GM20000 (cell line): Measurements from ENCODE around the gene TCF15.

ENCODE experiments used
- DNase-seq: peaks from one replicate; pipeline ENCODE4 v3.0.0; 2012; ENCODE audit warnings: low spot score
- TF ChIP-seq, protein P1 (sequence below): IDR thresholded peaks from 2 replicates; pipeline ENCODE4 v1.5.1; 2012; ENCODE audit warnings: mild to moderate bottlenecking, control low read depth; ENCODE audit errors: extremely low read depth, missing control alignments

Gene TCF15

GRCh38 chr20:605237-605636 lies 4.9 kb downstream of the TCF15 start:
- no peak for DNase-seq
- TF ChIP-seq, protein P1, sequence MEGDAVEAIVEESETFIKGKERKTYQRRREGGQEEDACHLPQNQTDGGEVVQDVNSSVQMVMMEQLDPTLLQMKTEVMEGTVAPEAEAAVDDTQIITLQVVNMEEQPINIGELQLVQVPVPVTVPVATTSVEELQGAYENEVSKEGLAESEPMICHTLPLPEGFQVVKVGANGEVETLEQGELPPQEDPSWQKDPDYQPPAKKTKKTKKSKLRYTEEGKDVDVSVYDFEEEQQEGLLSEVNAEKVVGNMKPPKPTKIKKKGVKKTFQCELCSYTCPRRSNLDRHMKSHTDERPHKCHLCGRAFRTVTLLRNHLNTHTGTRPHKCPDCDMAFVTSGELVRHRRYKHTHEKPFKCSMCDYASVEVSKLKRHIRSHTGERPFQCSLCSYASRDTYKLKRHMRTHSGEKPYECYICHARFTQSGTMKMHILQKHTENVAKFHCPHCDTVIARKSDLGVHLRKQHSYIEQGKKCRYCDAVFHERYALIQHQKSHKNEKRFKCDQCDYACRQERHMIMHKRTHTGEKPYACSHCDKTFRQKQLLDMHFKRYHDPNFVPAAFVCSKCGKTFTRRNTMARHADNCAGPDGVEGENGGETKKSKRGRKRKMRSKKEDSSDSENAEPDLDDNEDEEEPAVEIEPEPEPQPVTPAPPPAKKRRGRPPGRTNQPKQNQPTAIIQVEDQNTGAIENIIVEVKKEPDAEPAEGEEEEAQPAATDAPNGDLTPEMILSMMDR, result no peak

- TF ChIP-seq, protein P1, result no peak
- no peak for DNase-seq
These were observed 6.9 kb downstream of the TCF15 start for GRCh38 chr20:603116-603640.

DNA sequence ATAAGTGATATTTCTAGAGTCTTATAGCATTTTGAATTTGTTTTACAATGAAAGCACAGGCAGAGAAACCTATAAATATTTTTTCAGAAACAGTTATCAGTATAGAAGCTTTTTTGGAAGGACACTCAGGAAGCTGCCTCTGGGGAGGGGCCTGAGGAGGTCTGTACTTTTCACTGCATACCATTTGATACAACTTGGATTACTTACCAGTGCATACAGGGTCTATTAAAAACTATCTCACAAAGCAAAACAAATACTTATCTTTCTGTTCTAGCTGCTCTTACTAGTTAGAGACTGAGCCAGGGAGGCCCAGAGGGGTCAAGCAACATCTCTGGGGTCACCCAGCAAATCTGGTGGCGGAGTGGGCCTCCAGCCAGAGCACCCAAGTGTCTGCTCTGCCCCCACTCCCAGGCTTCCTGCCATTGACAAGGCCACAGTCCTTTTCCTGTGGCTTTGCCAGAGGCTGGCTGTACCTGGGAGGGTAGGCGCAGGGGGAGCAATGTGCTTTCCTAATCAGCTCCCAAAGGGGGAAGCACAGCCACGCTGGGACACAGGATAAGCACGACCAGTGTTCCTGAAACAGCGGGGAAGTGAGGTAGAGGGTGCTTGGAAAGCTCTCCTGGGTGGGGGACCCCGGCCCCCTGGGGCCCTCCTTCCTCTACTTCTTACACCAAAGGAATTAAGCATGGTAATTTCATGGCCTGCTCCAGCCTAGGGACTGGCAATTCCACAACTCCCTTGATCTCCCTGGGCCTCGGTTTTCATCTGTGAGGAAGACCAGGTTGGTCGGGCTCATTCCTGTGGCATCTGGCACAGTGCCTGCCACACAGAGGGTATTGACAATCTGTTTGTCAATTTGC lies 7.8 kb downstream of the TCF15 start:
- TF ChIP-seq, protein P1, result no peak
- DNase-seq, result no peak

GRCh38 chr20:600736-601135 lies 9.4 kb downstream of the TCF15 start:
- TF ChIP-seq, protein P1, result no peak
- no peak for DNase-seq

DNA sequence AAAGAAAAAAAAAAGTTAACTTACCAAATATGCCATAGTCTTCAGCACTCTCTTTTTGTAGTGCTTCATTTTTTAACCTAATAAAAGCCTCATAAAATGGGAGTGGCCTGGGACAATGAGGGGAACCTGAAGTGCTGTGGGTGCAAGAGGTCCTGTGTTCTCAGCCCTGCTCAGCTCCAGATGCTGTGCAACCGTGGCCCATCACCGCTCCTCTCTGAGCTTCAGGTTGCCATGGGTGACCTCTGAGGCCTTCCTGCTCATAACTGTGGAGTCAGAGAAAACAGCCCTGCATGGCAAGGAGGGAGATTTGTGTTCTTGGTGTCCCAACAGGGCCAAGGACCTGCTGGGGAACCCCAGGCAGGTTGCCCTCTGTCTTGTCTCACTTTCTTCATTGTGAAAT lies 10.0 kb downstream of the TCF15 start:
- TF ChIP-seq, protein P1, result no peak
- no peak for DNase-seq

DNA sequence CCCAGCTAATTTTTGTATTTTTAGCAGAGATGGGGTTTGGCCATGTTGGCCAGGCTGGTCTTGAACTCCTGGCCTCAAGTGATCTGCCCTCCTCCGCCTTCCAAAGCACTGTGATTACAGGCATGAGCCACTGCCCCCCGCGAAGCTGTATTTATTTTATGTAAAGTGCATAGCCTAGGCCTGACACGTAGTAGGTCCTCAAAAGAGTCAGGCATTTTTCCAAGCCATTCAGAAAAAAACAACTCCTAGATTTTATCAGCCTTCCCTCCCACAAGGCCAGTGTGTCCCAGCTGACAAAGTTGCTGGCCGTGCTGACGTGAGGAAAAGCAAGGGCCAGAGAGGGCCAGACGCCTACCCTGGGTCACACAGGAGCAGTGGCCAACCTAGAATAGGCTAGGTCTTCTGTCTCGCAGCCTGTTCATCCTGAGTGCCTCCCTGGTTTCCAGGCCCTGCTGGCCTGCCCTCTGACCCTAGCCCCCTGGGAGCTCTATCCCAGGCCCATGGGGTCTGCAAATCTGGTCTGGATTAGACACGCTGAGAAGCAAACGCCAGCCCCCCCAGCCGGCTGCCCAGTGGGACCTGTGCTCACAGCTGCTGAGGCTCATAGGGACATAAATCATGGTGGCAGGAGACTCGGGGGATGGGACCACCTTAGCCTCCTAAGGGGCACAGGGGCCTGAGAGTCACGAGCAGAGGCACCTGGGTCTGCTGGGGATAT lies 11.8 kb downstream of the TCF15 start:
- no peak for DNase-seq
- TF ChIP-seq, protein P1, result no peak

- TF ChIP-seq, protein P1, result no peak
- no peak for DNase-seq
These were observed 12.5 kb downstream of the TCF15 start for GRCh38 chr20:597560-597959.
